ENCODE data around the gene NFIA.
A peak's percentile ranks its signal among the peaks of the same experiment; 100 is the strongest.

The NFIA gene

GRCh38 chr1:61184040-61184713, 101.8 kb downstream of the NFIA start:
- peak; percentile 82 for DNase-seq

- DNase-seq = no peak
Measured at GRCh38 chr1:61184714-61185106, 102.3 kb downstream of the NFIA start.

- no peak for DNase-seq
Measured at GRCh38 chr1:61186753-61187152, 104.4 kb downstream of the NFIA start.

GRCh38 chr1:61187352-61188086, 105.2 kb downstream of the NFIA start:
- DNase-seq = no peak

DNA sequence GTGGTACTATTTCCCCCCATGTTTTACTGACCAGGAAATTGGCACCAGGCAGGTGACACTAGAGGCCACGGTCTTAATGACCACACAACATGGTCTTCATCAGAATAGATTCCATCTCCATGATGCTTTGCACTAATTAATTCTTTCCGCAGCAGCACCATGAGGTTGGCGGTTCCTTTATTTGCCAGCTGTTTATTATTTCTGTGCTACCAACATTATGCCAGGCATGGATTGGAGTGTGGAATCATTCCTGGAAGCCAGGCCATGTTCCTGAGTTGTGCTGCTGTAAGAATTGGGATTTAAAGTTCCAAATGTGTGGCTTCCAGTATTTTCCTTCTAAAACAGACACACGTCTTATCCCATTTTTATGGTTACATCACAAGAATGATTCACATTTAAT, 107.8 kb downstream of the NFIA start:
- no peak for DNase-seq

DNA sequence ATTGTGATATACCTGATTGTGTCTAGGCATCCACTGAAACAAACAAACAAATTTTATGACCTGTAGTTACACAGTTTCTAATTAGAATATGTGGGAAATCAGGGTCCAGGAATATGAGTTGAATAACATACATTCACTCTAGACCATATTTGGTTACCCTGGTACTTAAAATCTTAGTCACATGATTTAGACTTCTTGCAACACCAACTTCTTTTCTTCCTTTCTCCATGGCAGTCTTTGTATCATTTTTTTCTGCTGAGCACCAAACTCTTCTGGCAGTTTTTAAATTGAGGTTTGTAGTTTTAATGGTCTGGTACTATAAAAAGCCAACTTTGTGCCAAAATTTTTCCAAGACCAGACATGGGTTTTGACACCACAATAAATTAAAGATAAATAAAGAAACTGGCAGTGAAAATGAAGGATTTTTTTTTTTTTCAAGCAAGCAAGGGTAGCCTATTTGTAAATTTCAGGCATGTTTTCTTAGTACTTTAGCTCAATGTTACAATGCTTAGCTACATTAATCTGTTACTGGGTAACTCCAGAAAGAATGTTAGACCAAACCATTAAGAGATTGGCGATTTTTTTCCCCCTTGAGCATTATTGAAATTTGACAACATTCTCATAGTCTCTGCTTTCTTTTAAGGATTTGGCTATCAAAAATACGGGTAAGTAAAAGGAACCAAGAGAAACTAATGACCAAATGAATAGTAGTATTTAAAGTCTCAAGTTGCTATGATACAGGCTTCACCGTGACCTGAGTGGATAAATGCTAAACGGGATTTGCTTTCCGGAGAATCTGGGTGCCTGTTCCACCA, 108.5 kb downstream of the NFIA start:
- no peak for DNase-seq

DNA sequence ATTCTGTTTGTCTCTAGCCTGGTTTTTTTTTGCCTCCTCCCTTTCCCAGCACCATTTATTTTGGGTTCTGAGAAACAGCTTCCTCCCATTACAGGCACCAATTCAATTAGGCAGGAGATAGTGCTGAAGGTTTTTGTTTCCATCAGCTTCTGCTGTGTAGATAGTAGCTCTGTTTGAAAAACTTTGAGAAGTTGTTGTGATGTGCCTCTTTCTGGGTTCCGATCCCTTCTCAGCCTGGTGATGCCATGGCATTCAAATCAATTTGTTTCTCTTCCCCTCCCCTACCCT, 109.0 kb downstream of the NFIA start:
- no peak for DNase-seq

DNA sequence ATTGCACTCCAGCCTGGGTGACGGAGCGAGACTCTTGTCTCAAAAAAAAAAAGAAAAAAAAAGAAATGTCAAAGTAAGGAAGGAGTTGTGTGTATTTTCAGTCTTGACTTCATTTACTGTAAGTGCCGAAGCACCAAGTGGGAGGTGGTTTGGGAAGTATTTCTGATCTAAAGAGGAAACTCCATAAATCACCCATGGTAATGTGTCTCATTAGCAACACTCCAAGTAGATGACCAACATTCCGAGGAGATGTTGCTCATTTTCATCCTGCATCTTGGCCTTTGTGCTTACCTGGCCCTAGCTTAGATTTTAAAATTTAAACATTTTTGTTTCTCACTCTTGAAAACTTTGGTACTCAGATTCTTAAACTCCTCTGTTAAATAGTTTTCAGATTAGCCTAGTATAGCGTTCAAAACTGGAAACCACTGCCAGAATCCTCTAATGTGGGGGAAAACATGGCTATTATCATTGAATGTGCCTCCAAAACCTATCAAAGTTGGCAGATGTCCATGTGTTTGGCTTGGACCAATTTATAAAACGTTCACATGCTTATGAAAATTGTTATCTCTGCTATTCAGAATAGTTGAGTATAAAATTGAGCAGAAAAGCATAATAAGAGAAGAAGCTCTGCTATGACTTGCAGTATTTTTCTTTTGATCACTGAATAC, 110.4 kb downstream of the NFIA start:
- DNase-seq = no peak

DNA sequence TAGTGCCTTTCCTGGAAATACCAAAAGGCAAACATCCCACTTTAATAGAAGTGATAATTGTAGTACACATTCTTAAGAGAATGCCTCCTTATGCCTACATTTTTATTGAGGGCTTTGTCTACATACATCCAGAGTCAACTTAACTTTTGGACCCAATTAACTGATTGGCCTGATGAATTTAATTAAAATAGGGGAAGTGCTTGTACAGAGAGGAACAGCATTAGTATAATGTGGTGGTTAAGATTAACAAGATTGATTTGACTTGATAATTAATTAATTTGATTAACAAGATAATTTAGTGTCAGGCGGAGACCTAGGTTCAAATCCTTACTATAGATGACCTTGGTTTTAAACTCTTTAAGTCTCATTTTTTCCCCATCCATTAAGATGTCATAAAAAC, 111.4 kb downstream of the NFIA start:
- DNase-seq = no peak

DNA sequence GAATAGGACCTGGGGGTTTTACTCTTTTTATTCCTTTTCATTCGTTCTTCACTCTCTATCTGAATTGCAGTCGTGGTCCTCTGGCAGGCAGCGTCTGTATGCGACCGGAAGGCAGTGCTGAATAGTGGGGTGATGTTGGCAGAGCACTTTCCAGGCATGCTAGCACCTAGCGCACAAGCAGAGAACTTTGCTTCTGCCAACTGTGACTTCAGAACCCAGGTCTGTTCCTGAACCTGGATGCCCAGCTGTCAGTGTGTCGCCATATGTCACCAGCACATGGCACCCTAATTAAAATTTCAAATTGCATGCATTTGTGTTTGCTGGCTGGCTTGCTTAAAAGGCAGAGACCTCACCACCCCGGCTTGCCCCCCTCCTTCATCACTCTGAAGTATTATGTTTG, 116.2 kb downstream of the NFIA start:
- no peak for DNase-seq

GRCh38 chr1:61201035-61201434, 118.7 kb downstream of the NFIA start:
- no peak for DNase-seq

- DNase-seq = peak; percentile 19
Measured at GRCh38 chr1:61202854-61203598, 120.7 kb downstream of the NFIA start.

- no peak for DNase-seq
Measured at GRCh38 chr1:61204528-61204927, 122.2 kb downstream of the NFIA start.

DNA sequence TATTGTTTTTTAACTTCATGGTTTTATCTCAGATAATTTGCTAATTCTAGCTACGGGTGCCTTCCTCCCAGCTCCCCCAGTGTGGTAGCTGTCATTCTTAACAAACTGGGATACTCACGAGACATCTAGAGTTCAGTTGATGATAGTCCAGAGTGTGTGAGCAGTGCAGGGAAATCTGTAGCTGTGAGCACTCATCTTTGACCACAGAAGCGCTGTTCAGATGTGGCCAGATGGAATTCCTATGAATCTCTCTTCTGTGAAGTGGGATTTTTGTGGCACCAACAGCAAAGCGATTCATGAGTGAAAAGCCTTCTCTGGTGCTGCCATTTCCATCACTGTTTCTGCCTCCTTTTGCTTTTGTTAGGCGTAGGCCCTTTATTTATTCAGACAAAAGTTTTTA, 125.1 kb downstream of the NFIA start:
- DNase-seq = no peak

GRCh38 chr1:61208172-61208571, 125.8 kb downstream of the NFIA start:
- peak; percentile 9 for DNase-seq

DNA sequence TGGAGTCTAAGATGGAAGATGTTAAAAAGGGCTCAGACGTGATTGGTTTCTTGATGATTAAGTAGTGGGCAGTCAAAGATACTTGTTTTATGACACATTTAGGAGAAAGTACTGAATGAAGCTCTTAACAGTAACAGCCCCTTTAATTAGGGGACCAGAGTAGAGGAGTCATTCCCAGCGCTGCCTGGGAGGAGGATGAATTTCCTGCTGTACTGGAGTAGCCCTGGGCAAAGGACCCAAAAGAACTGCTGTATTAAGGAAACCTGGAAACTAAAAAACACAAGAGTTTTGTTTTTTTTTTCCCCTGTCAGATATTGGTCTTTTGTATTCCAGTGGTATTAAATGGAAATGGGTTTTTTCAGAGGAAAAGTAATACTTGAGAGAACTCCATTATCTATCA, 126.5 kb downstream of the NFIA start:
- no peak for DNase-seq

- DNase-seq = no peak
Measured at GRCh38 chr1:61210435-61211154, 128.2 kb downstream of the NFIA start.

- DNase-seq = no peak
Measured at GRCh38 chr1:61213245-61214011, 131.1 kb downstream of the NFIA start.

- no peak for DNase-seq
Measured at GRCh38 chr1:61215119-61215518, 132.8 kb downstream of the NFIA start.

DNA sequence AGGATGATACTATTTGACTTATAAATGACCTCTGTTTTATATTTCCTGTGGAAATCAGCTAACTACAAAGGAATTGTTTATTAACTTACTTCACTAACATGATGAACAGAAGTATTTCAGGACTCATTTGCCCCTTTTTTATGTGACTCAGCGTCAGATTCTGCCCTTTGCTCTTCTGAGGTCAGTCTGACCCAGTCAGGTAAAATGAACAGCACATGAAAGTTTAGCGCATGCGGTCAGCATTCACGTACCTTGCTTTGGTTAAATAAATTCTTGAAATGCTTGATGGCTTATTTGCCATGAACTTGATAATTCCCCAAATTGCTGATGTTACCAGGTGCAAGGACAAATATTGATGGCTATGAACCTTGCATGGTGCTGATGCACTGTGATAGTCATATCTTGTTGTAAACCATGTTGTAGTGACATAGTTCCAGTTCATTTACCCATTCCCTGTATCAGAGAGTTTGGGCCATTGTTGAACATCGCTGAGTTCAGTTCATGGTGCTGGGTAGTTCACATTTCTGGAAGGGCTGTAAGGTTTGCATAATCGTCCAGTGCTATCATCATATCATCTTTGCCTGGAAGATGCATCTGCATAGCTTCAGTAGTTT, 133.4 kb downstream of the NFIA start:
- no peak for DNase-seq

DNA sequence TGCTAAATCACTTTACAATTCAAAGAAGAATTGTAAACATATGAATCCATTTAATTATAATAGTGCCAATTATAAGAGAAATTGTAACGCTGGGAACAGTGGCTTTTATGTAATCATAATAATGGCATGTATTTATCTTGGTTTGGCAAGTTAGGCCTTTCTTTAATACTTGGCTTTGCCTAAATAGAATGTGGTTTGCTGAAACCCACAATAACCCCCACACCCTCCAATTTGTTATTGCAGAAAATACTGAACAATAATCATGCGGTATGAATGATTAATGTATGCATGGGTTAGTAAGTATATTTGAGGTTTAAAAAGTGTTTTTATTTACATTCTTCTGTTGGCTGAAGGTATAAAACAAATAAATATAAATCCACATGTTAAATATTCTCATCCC, 138.2 kb downstream of the NFIA start:
- DNase-seq = peak; percentile 43
